Amygdala (tissue), 56 donors: ENCODE measurements around the gene PIK3R1.
A peak's percentile ranks its signal among the peaks of the same experiment; 100 is the strongest.

Experiments used
- DNase-seq, 56 donors: peaks; one replicate each; lab custom pipeline; 2025; lab: John Stamatoyannopoulos, UW

Gene PIK3R1

GRCh38 chr5:68265822-68266395 is 50.4 kb downstream of the PIK3R1 start:
- no peak for DNase-seq

GRCh38 chr5:68266457-68266856 is 50.9 kb downstream of the PIK3R1 start:
- no peak for DNase-seq

- DNase-seq: no peak
Measured at GRCh38 chr5:68267066-68267465, 51.5 kb downstream of the PIK3R1 start.

GRCh38 chr5:68268101-68268851 is 52.7 kb downstream of the PIK3R1 start:
- DNase-seq: no peak

- no peak for DNase-seq
Measured at GRCh38 chr5:68268852-68269130, 53.2 kb downstream of the PIK3R1 start.

GRCh38 chr5:68269820-68270219 is 54.3 kb downstream of the PIK3R1 start:
- DNase-seq: no peak

GRCh38 chr5:68270399-68270975 is 54.9 kb downstream of the PIK3R1 start:
- DNase-seq: no peak

- no peak for DNase-seq
Measured at GRCh38 chr5:68271124-68271523, 55.6 kb downstream of the PIK3R1 start.

GRCh38 chr5:68272289-68272688 is 56.7 kb downstream of the PIK3R1 start:
- DNase-seq: no peak

GRCh38 chr5:68273717-68274409 is 58.3 kb downstream of the PIK3R1 start:
- no peak for DNase-seq

- no peak for DNase-seq
Measured at GRCh38 chr5:68274847-68275651, 59.5 kb downstream of the PIK3R1 start.

- no peak for DNase-seq
Measured at GRCh38 chr5:68276740-68277139, 61.2 kb downstream of the PIK3R1 start.

- no peak for DNase-seq
Measured at GRCh38 chr5:68277431-68277830, 61.9 kb downstream of the PIK3R1 start.

- DNase-seq: no peak
Measured at GRCh38 chr5:68279984-68280383, 64.4 kb downstream of the PIK3R1 start.

- no peak for DNase-seq
Measured at GRCh38 chr5:68282001-68282400, 66.4 kb downstream of the PIK3R1 start.

- no peak for DNase-seq
Measured at GRCh38 chr5:68283766-68284165, 68.2 kb downstream of the PIK3R1 start.

GRCh38 chr5:68285075-68285840 is 69.7 kb downstream of the PIK3R1 start:
- no peak for DNase-seq

GRCh38 chr5:68285851-68286611 is 70.5 kb downstream of the PIK3R1 start:
- peak in 1 of 56 donors; percentile 70 for DNase-seq

- no peak for DNase-seq
Measured at GRCh38 chr5:68286612-68286912, 71.0 kb downstream of the PIK3R1 start.

GRCh38 chr5:68287631-68287975 is 72.0 kb downstream of the PIK3R1 start:
- DNase-seq: no peak
